ENCODE measurements around the gene CHN2. TPM values are rescaled to one million over a fixed set of nuclear protein-coding genes. Genes with fewer than 3 reads are reported as not detected.
"Not testable (repeated sequence)": the region's sequence is repeated elsewhere in the genome, so short reads cannot be mapped to it uniquely, and the experiment has no call there.

Gene CHN2
- total RNA-seq, 1 donor from 2014 or later, result 8.0 TPM

DNA sequence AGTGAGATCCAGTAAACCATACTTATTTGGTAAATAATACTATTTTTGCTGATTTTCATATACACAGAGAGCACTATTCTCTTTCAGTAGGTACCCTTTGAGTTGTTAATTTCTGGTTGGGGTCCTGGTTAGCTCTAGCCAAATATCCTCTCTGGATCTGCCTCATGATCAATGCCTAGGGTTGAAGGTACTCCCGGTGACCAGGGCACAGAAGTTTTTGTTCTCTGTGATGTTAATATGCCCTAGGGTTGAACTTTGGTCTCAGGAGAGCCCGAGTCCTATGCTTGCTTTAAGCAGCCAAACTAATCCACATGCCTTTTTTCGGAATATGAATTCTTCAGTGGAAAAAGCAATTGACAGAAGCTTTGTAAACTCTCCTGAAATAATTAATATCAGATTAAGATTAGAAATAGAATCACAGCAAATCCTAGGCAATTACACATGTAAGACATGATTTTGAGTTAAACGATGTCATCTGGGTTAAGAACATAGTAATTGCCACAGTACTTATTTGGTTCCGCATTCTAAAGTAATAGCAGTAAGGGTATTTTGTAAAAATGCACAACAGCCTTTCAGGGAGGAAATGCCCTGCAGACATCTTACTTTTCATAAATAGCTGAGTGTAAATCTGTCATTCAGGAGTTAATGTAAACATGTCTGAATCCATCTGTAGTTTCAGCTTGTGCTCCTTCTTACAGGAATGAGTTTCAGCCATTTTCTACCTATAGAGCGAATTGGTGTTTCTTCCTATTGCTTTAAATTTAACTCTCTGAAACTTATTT, 10.1 kb downstream of the CHN2 start:
- Mint-ChIP-seq H3K4me3 (no peak overlapping the region), H3K9me3 (no peaks in the 10 kb centered on the region), H3K27ac (peak overlapping the region; percentile 31), H3K36me3 (no peaks in the 10 kb centered on the region), H3K27me3 (ENCODE audit: low read depth) (no peaks in the 10 kb centered on the region), H3K4me1 (peaks cover 11% of the 10 kb centered on the region)
- no peak for DNase-seq (ENCODE audit: low spot score in 2 of 2, unreplicated experiment in 2 of 2)
- TF ChIP-seq, protein P1, sequence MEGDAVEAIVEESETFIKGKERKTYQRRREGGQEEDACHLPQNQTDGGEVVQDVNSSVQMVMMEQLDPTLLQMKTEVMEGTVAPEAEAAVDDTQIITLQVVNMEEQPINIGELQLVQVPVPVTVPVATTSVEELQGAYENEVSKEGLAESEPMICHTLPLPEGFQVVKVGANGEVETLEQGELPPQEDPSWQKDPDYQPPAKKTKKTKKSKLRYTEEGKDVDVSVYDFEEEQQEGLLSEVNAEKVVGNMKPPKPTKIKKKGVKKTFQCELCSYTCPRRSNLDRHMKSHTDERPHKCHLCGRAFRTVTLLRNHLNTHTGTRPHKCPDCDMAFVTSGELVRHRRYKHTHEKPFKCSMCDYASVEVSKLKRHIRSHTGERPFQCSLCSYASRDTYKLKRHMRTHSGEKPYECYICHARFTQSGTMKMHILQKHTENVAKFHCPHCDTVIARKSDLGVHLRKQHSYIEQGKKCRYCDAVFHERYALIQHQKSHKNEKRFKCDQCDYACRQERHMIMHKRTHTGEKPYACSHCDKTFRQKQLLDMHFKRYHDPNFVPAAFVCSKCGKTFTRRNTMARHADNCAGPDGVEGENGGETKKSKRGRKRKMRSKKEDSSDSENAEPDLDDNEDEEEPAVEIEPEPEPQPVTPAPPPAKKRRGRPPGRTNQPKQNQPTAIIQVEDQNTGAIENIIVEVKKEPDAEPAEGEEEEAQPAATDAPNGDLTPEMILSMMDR (IDR thresholded peaks at IDR 0.05; ENCODE audit: unreplicated experiment), result no peak

DNA sequence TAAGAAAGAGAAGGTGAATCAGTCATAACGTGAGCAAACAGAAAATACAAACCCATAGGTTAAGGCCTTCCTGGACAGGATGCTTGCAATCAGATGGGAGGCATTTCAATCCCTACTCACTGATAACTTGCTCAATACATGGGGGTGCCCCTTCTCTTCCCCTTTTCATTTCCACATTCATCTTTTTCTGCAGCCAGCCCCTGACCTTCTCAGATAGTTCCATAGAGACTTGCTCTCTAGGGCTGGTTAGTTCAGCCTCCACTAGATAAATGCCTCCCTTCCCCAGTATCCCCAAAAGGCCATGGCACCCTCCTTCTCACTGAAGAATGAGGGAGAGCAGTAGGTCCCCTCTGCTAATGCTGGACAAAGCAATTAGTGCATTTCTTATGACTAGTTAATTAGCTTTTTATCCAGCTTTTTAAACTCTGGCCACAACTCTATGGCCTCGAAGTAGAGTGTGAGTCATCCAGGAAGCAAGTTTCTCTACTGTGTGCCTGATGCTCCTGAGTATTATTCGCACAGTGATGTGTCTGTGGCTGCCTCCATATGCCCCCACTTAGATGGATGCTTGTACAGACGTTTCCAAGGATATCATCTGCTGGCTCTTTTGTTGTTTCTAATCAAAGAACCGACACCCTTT, 12.7 kb downstream of the CHN2 start:
- Mint-ChIP-seq H3K9me3 (no peaks in the 10 kb centered on the region), H3K4me3 (no peak overlapping the region), H3K27me3 (ENCODE audit: low read depth) (no peaks in the 10 kb centered on the region), H3K36me3 (no peaks in the 10 kb centered on the region), H3K4me1 (peaks cover 11% of the 10 kb centered on the region), H3K27ac (no peak overlapping the region)
- DNase-seq (ENCODE audit: low spot score in 2 of 2, unreplicated experiment in 2 of 2), result no peak
- TF ChIP-seq, protein P1 (IDR thresholded peaks at IDR 0.05; ENCODE audit: unreplicated experiment), result no peak

DNA sequence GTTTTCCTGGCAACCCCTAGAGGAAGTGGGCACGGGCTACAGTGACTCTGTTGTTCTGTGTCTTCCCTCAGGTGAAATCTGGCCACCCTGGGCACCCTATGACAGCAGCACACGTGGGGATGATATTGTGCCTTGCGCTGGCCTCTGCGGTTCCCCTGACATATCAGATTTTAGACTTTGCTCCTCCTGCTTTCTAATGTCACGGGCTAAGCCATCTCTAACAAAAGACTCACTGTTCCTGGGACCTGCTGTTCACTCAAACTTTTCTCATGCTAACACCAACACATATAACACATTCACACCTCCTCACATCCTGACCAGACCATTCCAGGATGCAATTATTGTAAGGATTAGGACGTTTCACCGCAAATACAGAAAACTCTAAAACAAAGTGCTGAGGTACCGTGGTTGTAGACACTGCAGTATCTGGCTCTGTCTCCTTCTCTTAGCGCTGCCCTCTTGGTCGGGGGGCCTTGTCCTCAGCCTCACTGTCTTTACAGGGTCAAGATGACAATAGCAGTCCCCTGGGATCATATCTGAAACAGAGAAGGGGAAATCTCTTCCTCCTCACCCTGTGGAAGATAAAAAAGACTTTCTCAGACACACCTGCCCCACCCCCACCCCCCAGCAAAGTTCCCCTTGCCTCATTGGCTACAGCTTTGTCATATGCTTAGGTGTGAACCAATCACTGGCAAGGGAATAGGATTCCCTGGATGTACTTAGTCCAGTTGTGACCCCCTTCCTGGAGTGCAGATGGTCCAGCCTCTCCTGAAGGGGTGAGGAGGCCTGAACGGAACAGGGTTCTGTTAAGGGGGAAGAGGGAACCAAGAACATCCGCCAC, 14.1 kb downstream of the CHN2 start:
- DNase-seq (ENCODE audit: low spot score in 2 of 2, unreplicated experiment in 2 of 2), result no peak
- TF ChIP-seq, protein P1 (IDR thresholded peaks at IDR 0.05; ENCODE audit: unreplicated experiment), result no peak
- H3K4me1 Mint-ChIP-seq, result peaks cover 11% of the 10 kb centered on the region
- no peak overlapping the region for H3K4me3 Mint-ChIP-seq
- no peak overlapping the region for H3K27ac Mint-ChIP-seq
- no peaks in the 10 kb centered on the region for H3K27me3 Mint-ChIP-seq (ENCODE audit: low read depth)
- no peaks in the 10 kb centered on the region for H3K9me3 Mint-ChIP-seq
- no peaks in the 10 kb centered on the region for H3K36me3 Mint-ChIP-seq

DNA sequence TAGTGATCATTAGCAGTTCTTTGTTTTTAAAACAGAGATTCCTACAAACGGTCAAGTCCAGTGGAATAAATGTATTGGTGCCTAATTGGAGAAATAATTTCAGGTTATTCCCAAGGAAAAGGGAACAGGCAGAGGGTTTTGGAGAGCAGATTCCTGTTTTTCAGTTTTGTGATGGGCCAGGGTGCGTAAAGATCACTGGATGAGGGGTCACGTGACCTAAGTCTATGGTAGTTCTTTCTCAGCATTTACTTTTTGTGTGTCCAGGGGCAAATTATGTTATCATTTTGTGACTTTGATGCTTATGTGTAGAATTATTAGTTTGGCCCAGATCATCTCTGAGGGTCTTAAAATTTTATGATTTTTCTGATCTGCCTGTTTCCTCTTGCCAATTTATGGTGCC, 15.2 kb downstream of the CHN2 start:
- Mint-ChIP-seq H3K27ac (no peak overlapping the region), H3K27me3 (ENCODE audit: low read depth) (no peaks in the 10 kb centered on the region), H3K4me1 (peaks cover 12% of the 10 kb centered on the region), H3K9me3 (no peaks in the 10 kb centered on the region), H3K36me3 (no peaks in the 10 kb centered on the region), H3K4me3 (no peak overlapping the region)
- DNase-seq (ENCODE audit: low spot score in 2 of 2, unreplicated experiment in 2 of 2), result no peak
- TF ChIP-seq, protein P1 (IDR thresholded peaks at IDR 0.05; ENCODE audit: unreplicated experiment), result no peak

DNA sequence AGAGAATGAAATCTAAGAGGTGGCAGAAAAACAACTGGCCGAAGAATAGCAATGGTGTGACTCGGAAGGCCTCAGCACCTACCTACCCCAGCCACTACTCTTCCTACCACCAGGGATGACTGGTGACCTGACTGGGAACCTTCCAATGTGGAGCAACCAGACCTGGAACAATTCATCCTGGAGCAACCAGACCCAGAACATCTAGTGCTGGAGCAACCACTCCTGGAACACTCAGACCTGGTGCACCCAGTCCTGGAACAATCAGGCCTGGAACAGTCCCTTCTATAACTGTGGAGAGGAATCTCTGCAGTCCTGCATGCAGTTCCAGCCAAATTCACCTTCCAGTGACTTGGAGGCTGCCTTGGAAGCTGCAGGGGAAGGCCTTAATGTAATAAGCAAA, 18.2 kb downstream of the CHN2 start:
- not testable (repeated sequence) for DNase-seq (ENCODE audit: low spot score in 2 of 2, unreplicated experiment in 2 of 2); H3K27ac Mint-ChIP-seq; H3K27me3 Mint-ChIP-seq (ENCODE audit: low read depth); H3K4me3 Mint-ChIP-seq; H3K9me3 Mint-ChIP-seq; H3K36me3 Mint-ChIP-seq
- peaks cover 20% of the 10 kb centered on the region for H3K4me1 Mint-ChIP-seq

DNA sequence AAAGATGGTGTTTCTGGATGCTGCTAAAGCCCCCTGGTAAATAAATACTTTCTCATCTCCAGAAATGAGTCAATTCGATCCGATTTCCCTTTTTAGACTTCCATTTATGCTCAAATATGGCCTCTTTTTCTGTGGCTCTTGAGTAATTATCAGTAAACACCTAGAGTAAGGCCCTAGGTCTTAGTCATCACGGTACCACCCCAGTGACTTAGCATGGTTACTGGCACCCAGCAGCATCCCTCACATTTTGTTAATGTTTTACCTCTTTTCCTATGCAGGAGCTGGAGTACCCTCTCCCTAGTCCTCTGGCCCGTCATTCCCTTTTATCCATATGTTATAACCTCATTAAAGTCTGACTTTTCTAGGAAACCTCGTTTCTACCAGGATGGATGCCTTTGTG, 19.5 kb downstream of the CHN2 start:
- no peaks in the 10 kb centered on the region for H3K27me3 Mint-ChIP-seq (ENCODE audit: low read depth)
- no peaks in the 10 kb centered on the region for H3K36me3 Mint-ChIP-seq
- no peak overlapping the region for H3K27ac Mint-ChIP-seq

More for the DNA sequence above, 19.5 kb downstream of the CHN2 start:
- H3K4me1 Mint-ChIP-seq, result peaks cover 20% of the 10 kb centered on the region
- no peak for DNase-seq (ENCODE audit: low spot score in 2 of 2, unreplicated experiment in 2 of 2)
- TF ChIP-seq, protein P1 (IDR thresholded peaks at IDR 0.05; ENCODE audit: unreplicated experiment), result no peak
- H3K9me3 Mint-ChIP-seq, result no peaks in the 10 kb centered on the region
- H3K4me3 Mint-ChIP-seq, result no peak overlapping the region
